G401.6 (cell line): ENCODE results near the gene ERAP2.
"Not testable (repeated sequence)": the region's sequence is repeated elsewhere in the genome, so short reads cannot be mapped to it uniquely, and the experiment has no call there.

Source experiments
- FAIRE-seq: peaks from 2 replicates; lab custom pipeline; 2012; peaks lifted over from hg19 to GRCh38; lab: Jason Lieb, UNC

Gene ERAP2

DNA sequence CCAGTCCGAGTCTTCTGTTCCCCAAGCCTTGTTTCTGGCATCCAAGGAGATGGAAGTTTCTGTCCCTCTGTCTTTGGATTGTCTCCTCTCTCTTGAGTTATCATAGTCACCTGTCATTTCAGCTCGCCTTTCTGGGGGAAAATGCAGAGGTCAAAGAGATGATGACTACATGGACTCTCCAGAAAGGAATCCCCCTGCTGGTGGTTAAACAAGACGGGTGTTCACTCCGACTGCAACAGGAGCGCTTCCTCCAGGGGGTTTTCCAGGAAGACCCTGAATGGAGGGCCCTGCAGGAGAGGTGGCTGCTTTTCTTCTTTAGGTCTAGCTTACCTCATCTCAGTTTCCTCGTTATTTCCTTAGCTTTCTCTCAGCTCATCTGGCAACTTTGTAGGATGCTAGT lies 25.1 kb downstream of the ERAP2 start:
- FAIRE-seq, result no peak

DNA sequence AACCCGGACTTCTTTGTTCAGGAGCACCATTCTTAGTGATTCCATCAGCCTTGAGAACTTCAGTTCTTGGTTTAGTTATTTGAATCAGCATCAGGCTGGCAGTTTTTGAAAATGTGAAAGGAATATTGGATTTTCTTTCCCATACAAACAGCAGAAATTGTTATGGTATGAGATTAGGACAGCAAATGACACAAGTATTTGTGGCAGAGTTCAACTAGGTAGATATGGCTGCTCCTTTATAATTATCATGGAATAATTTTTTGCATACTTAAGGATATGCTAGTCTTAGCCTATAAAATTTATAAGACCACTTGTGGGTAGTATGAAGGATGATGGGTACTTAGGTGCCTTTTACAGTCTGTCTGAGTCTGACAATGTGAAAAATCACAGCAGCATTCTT lies 25.5 kb downstream of the ERAP2 start:
- FAIRE-seq, result no peak

DNA sequence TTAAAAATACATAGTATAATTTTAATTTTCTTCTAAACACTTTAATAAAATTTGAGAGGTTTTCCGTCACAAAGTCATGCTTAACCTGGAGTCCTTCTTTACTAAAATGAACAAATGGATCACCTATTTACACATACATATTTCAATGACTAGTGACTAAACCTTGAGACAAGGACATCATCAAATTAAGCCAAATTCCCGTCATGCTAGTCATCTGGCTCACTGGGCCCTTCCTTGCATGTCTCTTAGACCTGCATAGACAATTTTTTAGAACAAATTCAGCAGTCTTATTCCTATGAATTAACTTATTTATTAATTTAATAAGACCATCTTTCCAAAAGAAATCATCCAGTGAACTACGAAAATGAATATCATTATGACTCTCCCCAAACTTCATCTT lies 26.6 kb downstream of the ERAP2 start:
- FAIRE-seq, result no peak

DNA sequence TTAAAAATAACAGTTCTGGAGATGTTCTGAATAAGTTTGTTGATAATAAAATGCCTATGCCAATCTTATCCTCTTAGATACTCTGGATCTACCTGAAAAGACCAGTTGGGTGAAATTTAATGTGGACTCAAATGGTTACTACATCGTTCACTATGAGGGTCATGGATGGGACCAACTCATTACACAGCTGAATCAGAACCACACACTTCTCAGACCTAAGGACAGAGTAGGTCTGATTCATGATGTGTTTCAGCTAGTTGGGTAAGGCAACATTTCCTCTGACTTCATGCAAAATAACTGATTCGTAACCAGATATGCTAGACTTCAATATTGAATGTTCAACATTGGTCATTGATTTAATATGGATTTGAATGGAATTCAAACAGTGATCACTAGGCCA lies 27.0 kb downstream of the ERAP2 start:
- FAIRE-seq, result no peak

DNA sequence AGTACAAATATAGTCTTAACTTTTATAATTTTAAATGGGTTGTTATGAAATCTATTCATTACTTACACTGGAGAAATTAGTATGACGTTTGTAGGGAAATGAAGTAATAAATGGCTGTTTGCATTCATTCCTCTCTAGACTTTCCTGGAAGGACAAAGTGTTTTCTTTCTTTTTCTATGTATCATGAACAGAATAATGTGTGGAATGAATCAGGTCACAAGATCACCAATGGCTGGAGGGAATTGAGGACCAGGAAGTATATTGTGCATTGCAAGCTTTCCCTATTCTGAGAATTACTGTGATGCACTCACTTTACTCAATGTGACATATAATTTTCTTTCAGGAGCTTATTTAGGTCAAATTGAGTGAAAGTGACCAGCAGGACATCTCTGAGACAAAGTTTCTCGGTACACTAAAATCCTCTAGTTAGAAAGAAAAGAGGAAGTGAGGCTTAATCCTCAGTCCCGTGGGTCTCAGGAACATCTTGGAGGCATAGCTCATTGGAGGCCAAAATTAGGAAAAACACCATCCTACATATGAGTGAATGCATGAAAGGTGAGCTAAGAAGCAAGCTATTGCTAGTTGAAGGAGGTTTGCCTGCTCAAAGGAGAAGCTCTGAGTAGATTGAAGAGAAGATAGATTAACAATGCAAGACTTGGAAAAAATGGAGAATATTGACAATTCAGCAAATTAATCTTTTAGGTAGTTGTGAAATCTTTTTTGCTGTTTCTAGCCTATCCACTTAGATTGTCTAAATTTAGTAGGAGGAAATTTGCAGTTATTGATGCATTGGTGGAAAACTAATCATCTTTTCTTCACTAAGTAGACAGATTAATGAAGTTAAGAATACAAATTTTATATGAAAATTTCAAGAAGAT lies 28.0 kb downstream of the ERAP2 start:
- no peak for FAIRE-seq

DNA sequence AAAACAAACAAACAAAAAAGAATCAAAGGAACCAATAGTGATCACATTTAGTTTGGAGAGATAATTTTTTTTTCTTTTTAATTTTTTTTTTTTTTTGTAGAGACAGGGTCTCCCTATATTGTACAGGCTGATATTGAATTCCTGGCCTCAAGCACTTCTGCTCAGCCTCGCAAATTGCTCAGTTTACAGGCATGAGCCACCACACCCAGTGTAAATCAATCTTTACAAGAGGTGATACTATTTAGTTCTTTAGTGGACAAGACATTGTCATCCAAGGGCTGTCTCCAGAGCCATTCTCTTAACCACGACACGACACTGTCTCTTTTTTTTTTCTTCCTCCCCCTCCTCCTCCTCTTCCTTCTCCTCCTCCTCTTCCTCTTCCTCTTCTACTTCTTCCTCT lies 29.6 kb downstream of the ERAP2 start:
- FAIRE-seq, result no peak

DNA sequence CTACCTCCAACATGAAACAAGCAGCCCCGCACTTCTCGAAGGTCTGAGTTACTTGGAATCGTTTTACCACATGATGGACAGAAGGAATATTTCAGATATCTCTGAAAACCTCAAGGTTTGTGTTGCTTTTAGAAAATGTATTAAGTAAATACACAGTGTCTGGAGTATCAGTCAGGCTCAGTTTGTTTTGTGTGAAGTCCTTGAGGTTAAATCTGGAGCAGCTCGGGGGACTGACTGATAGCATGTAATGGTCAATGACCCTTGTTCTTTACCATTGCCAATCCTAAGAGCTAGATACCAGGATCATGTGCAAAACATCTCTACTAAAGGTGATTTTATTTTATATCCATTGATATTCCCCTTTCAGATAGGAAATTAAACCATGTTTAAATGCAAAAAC lies 32.7 kb downstream of the ERAP2 start:
- no peak for FAIRE-seq

DNA sequence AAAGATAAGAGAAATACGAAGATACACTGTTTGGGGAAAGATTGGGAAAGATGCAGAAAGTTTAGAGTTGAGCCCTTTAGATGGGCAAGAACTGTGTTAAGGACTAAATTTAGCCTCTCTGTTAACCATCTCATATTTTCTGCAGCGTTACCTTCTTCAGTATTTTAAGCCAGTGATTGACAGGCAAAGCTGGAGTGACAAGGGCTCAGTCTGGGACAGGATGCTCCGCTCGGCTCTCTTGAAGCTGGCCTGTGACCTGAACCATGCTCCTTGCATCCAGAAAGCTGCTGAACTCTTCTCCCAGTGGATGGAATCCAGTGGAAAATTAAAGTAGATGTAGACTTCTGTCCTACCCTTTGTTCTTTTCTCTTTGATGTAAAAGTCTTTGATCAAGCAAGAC lies 33.1 kb downstream of the ERAP2 start:
- no peak for FAIRE-seq

DNA sequence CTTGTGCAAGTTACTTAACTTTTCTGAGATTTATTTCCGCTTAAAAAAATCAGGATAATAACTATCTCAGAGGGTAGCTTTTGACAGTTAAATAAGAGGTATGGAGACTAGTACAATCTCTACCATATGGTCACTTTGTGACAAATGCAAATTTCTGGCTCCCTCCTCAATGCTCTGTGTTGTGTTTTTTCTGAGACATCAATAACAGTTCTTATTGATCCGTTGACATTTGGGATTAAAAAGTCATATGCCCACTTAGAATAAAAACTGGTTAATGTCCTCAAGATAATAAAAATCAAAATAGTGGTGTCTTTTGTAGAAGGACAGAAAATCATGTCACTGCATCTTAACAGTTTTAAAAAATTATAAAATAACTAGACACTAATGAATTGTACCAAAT lies 34.8 kb downstream of the ERAP2 start:
- no peak for FAIRE-seq

DNA sequence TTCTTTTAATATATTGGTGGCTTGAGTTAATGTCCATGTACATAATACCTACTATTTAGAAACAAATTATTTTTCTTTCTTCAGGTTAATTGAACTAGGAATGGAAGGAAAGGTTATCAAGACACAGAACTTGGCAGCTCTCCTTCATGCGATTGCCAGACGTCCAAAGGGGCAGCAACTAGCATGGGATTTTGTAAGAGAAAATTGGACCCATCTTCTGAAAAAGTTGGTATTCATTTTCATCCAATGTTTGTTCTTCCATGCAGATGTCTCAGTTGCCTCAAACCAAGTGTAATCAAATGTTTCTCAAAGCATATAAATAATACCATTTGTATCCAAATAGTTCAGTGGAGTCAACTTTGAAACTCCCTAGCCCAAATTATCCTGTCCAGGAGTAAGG lies 36.9 kb downstream of the ERAP2 start:
- no peak for FAIRE-seq

DNA sequence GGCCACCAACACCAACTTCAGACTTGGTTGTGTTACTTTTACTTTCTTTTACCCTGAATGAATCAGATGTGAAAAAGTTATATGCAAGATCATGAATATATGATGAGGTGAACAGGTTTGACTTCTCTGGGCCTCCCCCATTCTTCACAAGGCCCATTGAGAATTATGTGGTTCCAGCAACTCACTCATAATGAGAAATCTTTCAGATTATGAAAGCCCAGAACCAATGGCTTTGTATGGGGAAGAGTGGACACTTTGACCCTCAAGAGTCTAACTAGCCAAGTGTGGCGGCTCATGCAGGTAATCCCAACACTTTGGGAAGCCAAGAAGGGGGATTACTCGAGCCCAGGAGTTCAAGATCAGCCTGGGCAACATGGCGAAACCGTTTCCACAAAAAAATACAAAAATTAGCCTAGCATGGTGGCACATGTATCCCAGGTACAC lies 43.5 kb downstream of the ERAP2 start:
- FAIRE-seq, result no peak

DNA sequence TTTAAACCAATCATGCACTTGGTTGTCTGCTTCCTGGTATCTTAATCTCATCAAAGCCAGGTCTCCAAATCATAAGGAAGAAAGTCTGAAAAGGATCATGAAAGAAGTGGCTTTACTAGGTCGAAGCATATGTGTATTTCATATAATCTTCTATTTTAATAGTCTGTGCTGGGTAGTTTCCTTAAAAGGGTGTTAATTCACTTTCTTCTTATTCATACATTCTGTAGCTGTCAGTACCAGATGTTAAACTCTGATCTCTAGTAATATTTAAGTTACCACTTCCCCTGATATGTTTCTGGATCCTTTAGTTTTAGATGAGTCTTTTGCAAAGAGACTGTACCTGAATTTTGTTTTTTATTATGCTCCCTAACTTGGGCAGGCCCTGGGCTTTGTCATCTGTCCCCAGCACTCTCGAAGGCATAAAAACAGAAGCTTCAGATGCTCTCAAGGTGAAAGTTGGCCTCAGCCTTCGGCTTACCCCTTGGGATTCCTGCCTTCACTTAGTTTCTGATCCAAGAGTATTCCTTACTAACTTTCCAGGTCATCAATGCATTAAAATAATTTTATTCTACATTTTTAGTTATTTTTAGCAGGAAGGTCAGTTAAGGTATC lies 44.5 kb downstream of the ERAP2 start:
- no peak for FAIRE-seq

DNA sequence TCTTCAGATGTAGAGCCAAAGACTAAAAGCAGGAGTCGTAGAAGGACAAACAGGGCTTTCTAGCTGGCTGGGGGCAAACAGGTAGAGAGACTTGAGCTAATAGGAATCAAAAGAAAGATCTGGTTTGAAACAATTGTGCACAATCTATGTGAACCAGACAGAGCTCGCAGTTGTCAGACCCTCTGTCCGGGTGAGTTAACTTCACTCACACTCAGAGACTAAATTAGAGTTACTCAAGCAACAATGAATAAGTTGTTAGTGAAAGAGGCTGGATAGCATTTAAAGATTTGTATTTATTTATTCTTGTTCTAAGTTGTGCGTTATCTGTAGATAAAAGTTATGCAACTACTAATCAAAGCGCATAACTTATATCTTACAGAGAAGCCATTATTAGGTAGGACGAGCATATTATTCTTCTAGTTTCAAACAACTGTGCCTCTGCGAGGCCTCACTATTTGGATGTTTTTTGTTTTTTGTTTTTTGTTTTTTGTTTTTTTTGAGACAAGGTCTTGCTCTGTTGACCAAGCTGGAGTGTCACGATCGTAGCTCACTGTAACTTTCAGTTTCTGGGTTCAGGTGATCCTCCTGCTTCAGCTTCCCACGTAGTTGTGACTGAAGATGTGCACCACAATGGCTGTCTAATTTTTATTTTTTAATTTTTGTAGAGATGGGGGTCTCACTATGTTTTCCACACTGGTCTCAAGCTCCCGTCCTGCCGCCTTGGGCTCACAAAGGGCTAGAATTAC lies 46.4 kb downstream of the ERAP2 start:
- FAIRE-seq, result no peak

DNA sequence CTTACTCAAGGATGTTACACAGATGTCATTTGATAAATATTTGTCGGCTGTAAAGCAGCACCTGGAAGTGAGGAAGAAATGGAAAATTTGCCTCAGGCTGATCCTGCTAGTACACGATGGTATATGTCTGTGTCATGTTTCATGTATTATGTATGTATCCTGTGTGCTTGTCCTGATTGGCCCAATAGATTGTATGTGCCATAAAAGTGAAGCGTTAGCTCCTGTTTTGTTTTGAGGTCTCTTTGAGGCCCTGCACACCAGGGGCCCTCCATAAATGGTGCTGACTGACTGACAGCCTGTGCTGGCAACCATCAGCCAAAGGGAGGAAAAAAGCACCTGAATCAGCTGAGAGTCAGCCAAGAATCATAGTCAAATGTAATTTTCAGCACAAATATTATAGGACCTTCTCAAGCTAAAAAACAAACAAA lies 47.7 kb downstream of the ERAP2 start:
- no peak for FAIRE-seq

DNA sequence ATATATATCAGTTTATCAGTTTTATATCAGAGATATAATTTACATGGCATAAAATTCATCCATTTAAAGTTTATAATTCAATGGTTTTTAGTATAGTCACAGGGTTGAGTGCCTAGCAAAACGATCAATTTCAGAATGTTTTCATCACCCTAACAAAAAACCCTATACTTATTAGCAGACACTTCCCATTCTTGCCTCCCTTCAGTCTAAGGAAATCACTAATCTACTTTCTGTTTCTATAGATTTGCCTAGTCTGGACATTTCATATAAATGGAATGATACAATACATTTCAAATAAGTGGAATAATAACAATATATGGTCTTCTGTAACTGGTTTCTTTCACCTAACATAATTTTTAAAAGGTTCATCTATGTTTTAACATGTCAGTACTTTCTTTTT lies 50.0 kb downstream of the ERAP2 start:
- no peak for FAIRE-seq

DNA sequence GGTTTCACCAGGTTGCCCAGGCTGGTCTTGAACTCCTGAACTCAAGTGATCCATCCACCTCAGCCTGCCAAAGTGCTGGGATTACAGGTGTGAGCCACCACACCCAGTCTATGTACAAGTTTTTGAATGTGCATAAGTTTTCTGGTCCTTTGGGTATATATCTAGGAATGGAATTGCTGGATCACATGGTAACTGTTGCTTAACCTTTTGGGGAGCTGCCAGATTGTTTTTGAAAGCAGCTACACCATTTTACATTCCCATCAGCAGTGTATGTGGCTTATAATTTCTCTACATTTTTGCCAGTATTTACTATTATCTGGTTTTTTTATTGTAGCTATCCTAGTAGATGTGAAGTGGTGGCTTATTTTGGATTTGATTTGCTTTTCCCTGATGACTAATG lies 50.7 kb downstream of the ERAP2 start:
- no peak for FAIRE-seq

DNA sequence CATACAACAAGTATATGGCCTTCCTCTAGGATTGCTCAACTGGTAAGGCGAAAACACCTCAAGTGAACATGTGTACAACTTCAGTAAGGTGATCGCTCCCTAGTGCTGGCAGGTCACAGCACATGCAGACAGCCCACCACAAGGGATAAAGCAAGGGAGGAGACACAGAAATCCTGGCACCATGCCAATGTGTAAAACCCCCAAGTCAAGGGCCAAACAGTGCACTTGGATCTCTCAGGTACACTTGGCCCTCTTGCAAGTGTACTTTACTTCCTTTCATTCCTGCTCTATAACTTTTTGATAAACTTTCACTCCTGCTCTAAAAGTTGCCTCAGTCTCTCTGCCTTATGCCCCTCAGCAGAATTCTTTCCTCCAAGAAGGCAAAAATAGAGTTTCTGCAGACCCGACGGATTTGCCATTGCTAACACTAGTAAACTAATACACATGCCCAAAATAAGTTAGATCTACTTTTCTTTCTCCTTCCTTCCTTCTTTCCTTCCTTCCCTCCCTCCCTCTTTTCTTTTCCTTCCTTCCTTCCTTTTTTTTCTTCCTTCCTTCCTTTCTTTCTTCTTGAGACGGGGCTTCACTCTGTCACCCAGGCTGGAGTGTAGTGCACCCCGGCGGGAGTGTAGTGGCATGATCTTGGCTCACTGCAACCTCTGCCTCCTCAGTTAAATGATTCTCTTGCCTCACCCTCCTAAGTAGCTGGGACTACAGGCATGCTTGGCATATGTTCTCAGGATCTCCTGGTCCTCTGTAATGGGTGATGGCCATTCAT lies 52.8 kb downstream of the ERAP2 start:
- no peak for FAIRE-seq

DNA sequence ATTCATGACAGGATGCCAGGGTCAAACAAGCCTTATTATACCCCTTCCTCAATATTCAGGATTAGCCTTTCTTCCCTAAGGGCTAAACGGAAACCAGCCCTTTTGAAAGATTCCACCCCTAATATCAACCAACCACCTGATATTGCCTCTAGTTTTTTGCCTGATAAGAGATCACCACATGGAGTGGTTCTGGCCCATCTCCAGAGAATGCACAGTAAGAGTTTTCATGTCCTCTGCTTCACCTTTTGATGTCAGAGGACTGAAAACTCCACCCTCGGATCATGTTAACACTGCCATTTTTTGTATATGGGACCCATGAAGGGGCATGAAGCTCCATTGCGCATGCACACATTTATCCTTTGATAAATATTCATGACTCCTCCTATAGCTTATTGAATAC lies 53.8 kb downstream of the ERAP2 start:
- FAIRE-seq, result no peak

DNA sequence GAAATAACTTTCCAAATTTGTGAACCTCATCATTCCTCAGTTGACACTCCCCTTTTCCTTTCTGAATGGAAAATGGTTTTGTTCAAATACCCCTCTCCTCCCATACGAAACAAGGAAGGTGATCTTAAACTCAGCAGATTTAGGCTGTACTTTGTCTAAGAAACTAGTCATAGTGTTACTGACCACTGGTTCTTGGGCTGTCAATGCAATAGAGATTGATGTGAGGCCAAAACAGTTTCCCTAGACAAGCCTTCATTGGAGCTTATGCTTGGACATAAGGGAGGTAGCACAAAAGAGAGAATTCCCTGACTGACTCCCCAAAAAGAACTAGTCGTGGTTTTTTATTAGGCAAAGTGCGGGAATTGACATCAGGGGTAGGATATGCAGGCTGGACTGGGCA lies 54.3 kb downstream of the ERAP2 start:
- no peak for FAIRE-seq

DNA sequence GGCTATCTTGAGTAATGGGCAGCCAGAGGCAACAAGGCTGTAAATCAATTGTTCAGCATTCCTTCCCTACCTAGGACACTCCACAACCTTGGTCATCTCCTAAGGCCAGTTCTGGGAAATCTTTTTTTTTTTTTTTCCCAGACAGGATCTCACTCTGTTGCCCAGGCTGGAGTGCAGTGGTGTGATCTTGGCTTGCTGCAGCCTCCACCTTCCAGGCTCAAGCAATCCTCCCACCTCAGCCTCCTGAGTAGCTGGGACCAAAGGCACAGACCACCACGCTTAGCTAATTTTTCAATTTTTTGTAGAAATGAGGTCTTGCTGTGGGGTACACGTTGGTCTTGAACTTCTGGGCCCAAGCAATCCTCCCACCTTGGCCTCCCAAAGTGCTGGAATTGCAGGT lies 54.7 kb downstream of the ERAP2 start:
- FAIRE-seq, result not testable (repeated sequence)

DNA sequence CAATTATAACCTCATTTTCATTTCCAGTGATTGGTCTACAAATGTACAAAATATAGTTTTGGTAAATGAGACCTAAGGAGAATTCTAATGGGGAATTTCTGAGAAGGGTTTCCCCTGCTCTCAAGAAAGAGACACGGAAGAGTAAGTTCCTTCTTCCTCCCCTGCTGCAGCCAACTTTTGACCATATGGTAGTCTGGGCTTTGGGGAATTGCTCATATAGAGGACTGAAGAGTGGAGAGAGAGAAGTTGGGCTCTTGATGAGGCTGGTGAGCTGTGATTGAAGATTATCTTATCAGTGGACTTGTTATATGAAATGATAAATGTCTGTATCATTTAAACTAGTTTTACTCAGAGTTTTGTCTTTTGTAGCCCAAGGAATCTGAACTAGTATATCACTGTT lies 55.3 kb downstream of the ERAP2 start:
- FAIRE-seq, result no peak

DNA sequence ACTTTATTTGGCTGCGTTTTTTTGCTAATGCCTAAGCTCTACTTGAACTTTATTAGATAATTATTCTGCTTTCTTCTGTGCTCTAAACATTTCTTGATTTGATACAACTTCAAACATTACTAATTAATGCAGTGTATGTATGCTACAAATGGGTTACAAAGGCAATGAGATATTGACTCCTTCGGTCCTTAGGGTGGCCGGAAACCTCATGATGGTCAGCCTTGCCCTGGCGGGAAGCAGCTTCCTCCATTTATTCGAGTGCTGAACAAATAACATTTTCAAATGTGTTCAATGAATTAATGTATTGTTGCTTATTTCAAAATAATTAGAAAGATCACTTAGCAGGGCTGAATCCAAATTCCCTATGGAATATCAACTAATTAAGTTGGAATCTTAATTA lies 55.7 kb downstream of the ERAP2 start:
- no peak for FAIRE-seq
